K562 (cell line): Measurements from ENCODE around the gene LOC128125822.
A peak's percentile ranks its signal among the peaks of the same experiment; 100 is the strongest.

ENCODE experiments used
- EGR1 ChIP-seq: fragments of 450-650 bp; conservative IDR thresholded peaks from 2 replicates; pipeline ENCODE4 v1.6.1; 2017; ENCODE audit warnings: mild to moderate bottlenecking
- FOXK2 ChIP-seq, 2 experiments: fragments of 450-650 bp; IDR thresholded peaks in 1 of 2; conservative IDR thresholded peaks in 1 of 2; 2 replicates each; pipeline ENCODE4 v1.6.1; 2016; ENCODE audit warnings: low read depth in 2 of 2, mild to moderate bottlenecking in 1 of 2
- HOMEZ ChIP-seq: fragments of 250-450 bp; sonication (Bioruptor Pico); IDR thresholded peaks from 2 replicates; pipeline ENCODE4 v1.4.0; 2020; ENCODE audit warnings: mild to moderate bottlenecking, moderate library complexity
- NCOA1 ChIP-seq: fragments of 450-650 bp; IDR thresholded peaks from 2 replicates; pipeline ENCODE4 v1.6.1; 2016; ENCODE audit warnings: low read depth
- NR0B1 ChIP-seq: fragments of 450-650 bp; IDR thresholded peaks from one replicate; pipeline ENCODE4 v1.6.1; 2018; ENCODE audit warnings: mild to moderate bottlenecking, moderate library complexity; ENCODE audit not compliant: partially characterized antibody
- SUPT5H ChIP-seq: fragments of 450-650 bp; IDR thresholded peaks from 2 replicates; pipeline ENCODE4 v1.6.1; 2016
- ZKSCAN3 ChIP-seq: fragments of 250-450 bp; sonication (Bioruptor Pico); IDR thresholded peaks from 2 replicates; pipeline ENCODE4 v1.4.0; 2020
- ZNF133 ChIP-seq: fragments of 250-450 bp; sonication (Bioruptor Pico); IDR thresholded peaks from 2 replicates; pipeline ENCODE4 v1.4.0; 2020; ENCODE audit warnings: mild to moderate bottlenecking
- ZNF444 ChIP-seq: fragments of 250-450 bp; sonication (Bioruptor Pico); IDR thresholded peaks from 2 replicates; pipeline ENCODE4 v1.4.0; 2020; ENCODE audit warnings: mild to moderate bottlenecking, moderate library complexity
- ZNF780A ChIP-seq: fragments of 250-450 bp; sonication (Bioruptor Pico); IDR thresholded peaks from 2 replicates; pipeline ENCODE4 v1.5.0; 2021; ENCODE audit warnings: mild to moderate bottlenecking
- TF ChIP-seq, protein P1 (sequence below), 2 experiments: IDR thresholded peaks in 1 of 2; conservative IDR thresholded peaks in 1 of 2; 2 replicates each; pipeline ENCODE4 v1.6.1; 2016; ENCODE audit warnings: low read depth in 2 of 2, mild to moderate bottlenecking in 1 of 2, missing compliant biosample characterization in 1 of 2, missing genetic modification characterization in 1 of 2, moderate library complexity in 1 of 2
- TF ChIP-seq, protein P2 (sequence below): fragments of 200-800 bp; sonication (Bioruptor generic); IDR thresholded peaks from 2 replicates; pipeline ENCODE4 v1.6.1; 2017; ENCODE audit warnings: missing genetic modification characterization, missing compliant biosample characterization
- TF ChIP-seq, protein P3 (sequence below), 2 experiments: fragments of 450-650 bp in 1 of 2; IDR thresholded peaks; 2 replicates each; pipeline ENCODE4 v1.6.1; 2011 to 2017; ENCODE audit warnings: low read depth in 2 of 2, antibody characterized with exemption in 1 of 2, borderline replicate concordance in 1 of 2, low read length in 1 of 2, mild to moderate bottlenecking in 1 of 2, mixed read lengths in 1 of 2; ENCODE audit not compliant: control insufficient read depth in 1 of 2

Gene LOC128125822

DNA sequence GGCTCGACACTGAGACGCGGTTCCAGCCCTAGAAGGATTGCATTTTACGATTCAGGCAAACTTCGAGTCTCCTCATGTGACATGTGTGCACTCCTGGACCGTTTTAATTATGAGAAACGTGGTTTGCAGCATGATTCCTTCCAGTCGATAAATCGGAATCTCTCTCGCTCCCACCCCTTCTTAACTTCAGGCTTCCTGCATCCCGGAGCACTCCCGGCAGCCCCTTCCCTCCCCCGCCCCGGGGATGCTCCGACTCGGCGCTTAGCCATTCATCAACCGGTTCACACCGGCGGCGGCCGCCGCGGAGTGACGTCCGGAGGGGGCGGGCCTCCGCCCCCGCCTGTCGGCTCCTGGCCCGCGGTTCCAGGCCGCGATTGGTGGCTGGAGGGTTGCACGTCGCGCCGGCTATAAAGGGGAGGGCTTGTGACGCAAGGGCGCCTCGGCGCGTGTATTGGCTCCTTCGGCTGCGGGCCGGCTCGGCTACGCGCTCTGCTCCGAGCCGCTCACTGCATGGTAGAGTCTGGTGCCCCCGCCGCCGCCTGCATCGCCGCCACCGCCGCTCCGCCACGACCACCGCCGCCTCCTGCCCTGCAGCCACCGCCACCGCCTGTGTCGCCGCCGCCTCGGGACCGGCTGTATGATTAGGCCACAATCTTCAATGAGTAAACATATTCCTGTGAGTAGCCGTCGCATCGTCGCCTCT is at the start of gene LOC128125822, which contains the start of gene PTP4A1 (continued):
- no peak for TF ChIP-seq ZKSCAN3 (CRISPR knock-in tag)
- TF ChIP-seq NCOA1 = peak; percentile 45; the same call in 1 of the 2 replicates
- TF ChIP-seq SUPT5H = peak; percentile 88
- TF ChIP-seq, protein P1, sequence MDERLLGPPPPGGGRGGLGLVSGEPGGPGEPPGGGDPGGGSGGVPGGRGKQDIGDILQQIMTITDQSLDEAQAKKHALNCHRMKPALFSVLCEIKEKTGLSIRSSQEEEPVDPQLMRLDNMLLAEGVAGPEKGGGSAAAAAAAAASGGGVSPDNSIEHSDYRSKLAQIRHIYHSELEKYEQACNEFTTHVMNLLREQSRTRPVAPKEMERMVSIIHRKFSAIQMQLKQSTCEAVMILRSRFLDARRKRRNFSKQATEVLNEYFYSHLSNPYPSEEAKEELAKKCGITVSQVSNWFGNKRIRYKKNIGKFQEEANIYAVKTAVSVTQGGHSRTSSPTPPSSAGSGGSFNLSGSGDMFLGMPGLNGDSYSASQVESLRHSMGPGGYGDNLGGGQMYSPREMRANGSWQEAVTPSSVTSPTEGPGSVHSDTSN (CRISPR knock-in tag; IDR thresholded peaks at IDR 0.05; ENCODE audit: low read depth) = no peak
- TF ChIP-seq, protein P1 (tag; conservative IDR thresholded peaks at IDR 0.05; ENCODE audit: low read depth) = peak; percentile 48
- TF ChIP-seq, protein P2, sequence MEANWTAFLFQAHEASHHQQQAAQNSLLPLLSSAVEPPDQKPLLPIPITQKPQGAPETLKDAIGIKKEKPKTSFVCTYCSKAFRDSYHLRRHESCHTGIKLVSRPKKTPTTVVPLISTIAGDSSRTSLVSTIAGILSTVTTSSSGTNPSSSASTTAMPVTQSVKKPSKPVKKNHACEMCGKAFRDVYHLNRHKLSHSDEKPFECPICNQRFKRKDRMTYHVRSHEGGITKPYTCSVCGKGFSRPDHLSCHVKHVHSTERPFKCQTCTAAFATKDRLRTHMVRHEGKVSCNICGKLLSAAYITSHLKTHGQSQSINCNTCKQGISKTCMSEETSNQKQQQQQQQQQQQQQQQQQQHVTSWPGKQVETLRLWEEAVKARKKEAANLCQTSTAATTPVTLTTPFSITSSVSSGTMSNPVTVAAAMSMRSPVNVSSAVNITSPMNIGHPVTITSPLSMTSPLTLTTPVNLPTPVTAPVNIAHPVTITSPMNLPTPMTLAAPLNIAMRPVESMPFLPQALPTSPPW (CRISPR knock-in tag) = peak; percentile 93
- no peak for TF ChIP-seq HOMEZ (CRISPR knock-in tag)
- no peak for TF ChIP-seq ZNF780A (CRISPR knock-in tag)
- TF ChIP-seq NR0B1 = no peak
- TF ChIP-seq ZNF133 (CRISPR knock-in tag) = no peak
- TF ChIP-seq, protein P3, sequence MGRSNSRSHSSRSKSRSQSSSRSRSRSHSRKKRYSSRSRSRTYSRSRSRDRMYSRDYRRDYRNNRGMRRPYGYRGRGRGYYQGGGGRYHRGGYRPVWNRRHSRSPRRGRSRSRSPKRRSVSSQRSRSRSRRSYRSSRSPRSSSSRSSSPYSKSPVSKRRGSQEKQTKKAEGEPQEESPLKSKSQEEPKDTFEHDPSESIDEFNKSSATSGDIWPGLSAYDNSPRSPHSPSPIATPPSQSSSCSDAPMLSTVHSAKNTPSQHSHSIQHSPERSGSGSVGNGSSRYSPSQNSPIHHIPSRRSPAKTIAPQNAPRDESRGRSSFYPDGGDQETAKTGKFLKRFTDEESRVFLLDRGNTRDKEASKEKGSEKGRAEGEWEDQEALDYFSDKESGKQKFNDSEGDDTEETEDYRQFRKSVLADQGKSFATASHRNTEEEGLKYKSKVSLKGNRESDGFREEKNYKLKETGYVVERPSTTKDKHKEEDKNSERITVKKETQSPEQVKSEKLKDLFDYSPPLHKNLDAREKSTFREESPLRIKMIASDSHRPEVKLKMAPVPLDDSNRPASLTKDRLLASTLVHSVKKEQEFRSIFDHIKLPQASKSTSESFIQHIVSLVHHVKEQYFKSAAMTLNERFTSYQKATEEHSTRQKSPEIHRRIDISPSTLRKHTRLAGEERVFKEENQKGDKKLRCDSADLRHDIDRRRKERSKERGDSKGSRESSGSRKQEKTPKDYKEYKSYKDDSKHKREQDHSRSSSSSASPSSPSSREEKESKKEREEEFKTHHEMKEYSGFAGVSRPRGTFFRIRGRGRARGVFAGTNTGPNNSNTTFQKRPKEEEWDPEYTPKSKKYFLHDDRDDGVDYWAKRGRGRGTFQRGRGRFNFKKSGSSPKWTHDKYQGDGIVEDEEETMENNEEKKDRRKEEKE (IDR thresholded peaks at IDR 0.05; ENCODE audit: borderline replicate concordance in 1 of 2, control insufficient read depth in 1 of 2, low read depth in 2 of 2, low read length in 1 of 2) = no peak
- TF ChIP-seq FOXK2 (conservative IDR thresholded peaks at IDR 0.05 in 1 of 2, IDR thresholded peaks at IDR 0.05 in 1 of 2; ENCODE audit: low read depth in 2 of 2) = no peak
- TF ChIP-seq EGR1 = peak; percentile 100
- no peak for TF ChIP-seq ZNF444 (CRISPR knock-in tag)
